Fibroblast of peridontal ligament (primary cell): ENCODE results near the gene IGLL5.

Experiments used
- DNase-seq: peaks from one replicate; pipeline ENCODE4 v3.0.0-alpha.2; 2010; ENCODE audit errors: extremely low read depth

IGLL5 gene

DNA sequence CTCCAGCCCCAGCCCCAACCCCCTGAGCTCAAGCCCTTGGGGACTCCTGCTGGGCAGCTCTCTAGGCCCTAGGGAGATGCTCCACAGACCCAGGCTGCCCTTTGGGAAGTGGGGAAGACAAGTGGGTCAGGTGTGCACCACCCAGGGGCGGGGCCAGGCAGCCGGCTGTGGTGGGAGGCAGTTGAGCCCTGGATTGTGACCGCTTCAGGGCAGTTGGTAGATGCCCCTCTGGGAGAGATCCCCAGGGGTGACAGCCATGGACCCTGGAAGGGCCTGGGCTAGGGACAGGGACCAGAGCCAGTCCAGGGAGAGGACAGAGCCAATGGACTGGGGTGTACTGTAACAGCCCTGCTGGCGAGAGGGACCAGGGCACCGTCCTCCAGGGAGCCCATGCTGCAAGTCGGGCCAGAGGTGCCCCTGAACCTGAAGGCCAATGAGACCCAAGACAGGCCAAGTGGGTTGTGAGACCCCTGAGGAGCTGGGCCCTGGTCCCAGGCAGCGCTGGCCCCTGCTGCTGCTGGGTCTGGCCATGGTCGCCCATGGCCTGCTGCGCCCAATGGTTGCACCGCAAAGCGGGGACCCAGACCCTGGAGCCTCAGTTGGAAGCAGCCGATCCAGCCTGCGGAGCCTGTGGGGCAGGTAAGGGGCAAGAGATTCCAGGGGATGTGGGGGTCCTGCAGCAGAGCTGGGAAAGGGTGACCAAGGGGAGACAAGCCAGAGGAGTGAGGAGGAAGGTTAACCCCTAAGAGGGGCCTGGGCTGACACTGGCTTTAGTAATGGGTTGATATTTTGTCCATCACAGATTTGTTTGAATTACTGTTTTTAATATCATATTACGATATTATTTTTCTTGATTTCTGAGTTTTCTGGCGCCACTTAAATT, at the start of gene IGLL5:
Gene IGLL5 (plus strand): TSS at position 196 of the 883 bp plus-strand sequence. CDS start 238 bp downstream, at position 434.
- no peak for DNase-seq

DNA sequence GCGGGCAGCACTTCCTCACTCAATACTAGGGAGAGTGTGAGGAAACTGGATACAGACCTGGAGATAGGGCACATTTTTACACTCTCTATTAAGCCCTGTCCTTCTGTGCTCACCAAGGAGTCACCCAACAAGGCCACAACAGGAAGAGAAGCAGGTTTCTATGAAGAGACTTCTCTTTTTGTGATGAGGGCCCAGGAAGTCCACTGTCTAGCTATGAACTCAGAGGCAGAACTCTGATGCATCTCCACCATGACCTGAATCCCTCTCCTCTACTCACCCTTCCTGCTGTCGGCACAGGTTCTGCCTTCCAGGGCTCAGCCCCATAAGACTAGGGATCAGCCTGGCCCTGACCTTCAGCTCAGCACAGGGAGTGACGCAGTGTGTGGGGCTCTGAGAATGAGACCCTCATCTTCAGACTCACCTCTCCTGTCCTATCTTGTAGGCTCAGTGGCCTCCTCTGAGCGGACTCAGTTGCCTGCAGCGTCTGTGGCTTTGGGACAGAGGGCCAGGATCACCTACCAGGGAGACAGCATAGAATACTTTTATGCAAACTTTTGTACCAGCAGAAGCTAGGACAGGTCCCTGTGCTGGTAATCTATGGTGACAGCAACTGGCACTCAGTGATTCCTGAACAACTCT, 49.3 kb upstream of the IGLL5 start:
- DNase-seq = no peak

DNA sequence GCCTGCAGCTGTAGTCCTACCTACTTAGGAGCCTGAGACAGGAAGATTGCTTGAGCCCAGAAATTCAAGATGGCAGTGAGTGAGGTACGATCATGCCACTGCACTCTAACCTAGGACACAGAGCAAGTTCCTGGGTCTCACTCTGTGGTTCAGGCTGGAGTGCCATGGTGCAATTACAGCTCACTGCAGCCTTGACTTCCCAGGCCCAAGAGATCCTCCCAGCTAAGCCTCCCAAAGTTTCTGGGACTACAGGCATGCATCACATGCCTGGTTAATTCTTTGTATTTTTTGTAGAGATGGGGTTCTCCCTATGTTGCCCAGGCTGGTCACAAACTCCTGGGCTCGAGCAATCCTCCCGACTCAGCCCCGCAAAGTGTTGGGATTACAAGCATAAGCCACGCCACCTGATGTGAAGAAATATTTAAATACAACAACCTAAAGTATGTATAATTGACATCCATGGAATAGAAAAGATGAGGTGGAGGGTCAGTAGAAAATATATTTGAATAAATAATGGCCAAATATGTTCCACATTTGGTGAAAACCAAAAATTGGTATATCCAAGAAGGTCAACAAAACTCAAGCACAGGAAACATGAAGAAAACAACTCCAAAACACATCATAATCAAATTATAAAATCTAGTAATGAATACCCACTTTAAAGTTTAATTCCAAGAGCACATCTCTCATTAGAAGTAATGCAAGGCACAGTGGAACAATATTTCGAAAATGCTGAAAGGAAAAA, 47.9 kb upstream of the IGLL5 start:
- no peak for DNase-seq

DNA sequence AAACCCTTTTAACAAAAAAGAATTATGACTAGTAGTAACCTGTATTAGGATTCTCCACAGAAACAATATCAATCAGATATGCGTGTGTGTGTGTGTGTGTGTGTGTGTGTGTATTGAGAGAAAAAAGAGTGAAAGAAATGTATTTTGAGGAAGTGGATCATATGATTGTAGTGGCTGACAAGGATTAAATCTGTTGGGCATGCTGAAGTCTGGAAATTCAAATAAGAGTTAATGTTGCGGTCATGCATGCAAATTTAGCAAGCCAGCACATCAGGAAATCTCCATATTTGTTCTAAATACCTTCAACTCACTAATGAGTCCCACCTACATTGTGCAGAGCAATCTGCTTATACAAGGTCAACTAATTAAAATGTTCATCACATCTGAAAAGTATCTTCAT, 46.8 kb upstream of the IGLL5 start:
- DNase-seq = no peak

DNA sequence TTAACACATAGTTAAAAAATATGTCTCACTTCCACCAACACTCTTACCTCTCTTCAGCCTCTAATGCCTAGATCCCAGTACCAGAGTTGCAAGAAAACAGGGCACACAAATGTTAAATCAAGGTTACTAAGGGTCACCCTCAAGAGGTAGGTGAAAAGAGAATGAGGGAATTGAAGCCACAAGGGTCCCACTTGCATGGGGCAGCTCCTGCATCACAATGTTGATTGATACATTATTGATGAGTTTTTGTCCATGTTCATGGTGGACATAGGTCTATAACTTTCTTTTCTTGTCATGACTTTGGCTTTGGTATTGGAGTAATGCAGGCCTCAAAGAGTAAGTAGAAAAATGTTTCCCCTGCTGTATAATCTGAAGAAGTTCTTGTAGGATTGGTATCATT, 46.0 kb upstream of the IGLL5 start:
- DNase-seq = no peak

DNA sequence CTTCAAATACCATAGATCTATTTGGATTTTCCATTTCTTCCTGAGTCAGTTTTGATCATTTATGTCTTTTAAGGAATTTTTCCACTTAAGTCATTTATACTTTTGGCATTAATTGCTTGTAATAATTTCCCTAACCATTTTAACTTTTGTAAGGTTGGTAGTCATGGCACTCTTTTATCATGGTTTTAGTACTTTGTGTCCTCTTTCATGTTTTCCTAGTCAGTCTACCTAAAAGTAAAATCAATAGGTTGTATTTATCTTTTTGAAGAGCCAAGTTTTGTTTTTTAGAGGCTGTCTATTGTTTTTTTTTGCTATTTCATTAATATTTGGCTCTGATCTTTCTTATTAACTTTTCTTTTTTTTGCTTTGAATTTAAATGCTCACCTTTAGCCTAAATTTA, 45.5 kb upstream of the IGLL5 start:
- no peak for DNase-seq

DNA sequence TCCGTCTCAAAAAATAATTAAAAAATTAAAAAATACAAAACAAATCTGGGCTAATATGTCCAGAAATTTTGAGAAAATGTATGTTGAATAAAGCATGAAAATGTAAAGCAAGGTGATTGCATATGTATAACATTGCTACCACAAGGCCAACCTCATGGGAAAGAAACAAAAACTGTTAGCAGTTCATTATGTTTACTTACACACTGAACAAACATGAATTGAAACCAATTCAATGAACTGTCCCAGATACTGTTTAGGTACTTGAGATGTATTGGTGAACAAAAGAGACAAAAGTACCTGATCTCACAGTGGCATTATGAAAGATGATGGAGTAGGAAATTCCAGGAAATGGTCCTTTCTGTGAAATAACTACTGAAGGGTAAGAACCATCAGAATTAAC, 43.8 kb upstream of the IGLL5 start:
- no peak for DNase-seq

DNA sequence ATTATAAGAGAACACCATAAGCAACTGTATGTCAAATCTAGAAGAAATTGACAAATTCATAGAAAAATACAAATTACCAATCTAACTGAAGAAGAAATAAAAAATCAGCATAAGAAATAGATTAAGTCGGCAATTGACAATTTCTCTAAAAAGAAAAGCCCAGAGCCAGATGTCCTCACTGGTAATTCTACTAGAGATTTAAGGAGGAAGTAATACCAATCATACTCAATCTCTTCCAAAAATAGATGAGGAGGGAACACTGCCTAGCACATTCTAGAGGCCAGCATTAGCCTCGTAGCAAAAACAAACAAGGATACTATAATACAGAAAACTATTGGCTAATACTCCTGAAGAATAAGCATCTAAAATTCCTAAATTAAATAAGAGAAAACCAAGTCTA, 40.4 kb upstream of the IGLL5 start:
- DNase-seq = no peak

DNA sequence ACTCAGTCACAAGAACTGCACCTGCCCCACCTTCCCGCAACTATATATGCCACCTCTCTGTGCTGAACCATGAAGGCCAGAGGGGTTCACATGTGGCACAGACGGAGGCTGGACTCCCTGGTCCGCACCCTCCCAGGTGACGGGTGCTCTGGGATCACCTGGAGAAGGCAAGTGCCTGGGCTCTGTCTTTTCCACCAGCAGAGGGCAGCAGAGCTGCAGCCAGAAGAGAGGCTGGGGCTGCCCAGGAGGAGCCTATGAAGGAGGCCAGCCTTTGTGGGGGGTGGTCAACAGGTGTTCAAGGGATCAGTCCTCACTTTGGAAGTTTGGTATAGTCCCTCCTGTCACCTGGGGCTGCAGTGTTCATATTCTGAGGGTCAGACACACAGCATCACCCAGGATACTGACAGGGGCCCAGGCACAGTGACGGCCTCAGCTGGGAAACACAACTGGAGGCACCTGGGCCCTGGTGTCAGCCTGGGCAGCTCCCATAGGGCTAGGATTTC, 39.2 kb upstream of the IGLL5 start:
- peak; percentile 39 for DNase-seq

DNA sequence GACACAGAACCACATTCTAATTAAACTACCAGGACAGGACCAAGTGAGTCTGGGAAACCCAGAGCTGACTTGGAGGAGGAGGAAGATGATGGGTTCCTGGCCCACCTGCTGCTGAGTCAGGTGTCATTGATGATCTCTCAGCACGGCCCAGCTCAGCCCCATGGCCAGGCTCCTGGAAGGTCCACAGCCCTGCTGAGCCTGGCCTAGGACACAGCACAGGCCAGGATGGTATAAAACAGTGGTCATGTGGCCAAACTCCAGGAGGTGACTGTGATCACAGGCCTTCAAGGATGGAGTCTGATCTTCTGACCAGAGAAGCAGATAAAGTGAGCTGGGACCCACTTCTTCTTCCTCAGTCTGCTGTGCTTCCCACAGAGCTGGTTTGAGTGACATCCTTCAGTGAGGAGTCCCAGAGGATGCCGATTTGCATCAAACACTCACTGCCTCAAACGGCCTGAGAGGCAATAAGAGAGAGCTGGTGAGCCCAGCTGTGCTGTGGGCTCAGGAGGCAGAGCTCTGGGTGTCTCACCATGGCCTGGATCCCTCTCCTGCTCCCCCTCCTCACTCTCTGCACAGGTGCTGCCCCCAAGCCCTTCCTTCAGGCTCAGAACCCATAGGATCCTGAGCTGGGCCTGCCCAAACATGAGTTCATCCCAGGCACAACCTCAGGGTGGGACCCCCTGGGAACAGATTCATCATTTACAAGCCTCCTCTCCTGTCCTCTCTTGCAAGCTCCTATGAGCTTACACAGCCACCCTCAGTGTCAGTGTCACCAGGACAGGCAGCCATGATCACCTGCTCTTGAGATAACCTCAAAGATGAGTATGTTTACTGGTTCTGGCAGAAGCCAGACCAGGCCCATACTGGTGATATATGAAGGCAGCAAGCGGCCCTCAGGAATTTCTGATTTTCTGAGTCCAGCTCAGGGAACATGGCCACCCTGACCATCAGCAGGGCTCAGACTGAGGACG, 37.7 kb upstream of the IGLL5 start:
- DNase-seq = no peak

DNA sequence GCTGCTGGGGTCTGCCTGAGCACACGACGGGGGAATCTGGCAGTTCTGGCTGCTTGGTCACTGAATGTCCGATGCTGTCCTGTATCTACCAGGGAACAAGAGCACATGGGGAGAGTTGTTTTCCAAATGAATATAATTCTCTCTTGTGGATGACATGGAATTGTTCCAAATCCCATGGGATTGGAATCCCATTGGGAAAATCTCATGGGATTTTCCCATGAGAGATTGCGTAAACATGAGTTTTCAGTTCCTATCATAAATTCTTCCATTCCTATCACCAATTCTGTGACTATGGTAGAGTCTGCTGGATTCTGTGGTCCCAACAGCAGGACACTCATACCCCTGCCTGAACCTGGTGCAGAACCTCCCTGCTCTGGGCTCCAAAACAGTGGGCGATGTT, 35.6 kb upstream of the IGLL5 start:
- no peak for DNase-seq

DNA sequence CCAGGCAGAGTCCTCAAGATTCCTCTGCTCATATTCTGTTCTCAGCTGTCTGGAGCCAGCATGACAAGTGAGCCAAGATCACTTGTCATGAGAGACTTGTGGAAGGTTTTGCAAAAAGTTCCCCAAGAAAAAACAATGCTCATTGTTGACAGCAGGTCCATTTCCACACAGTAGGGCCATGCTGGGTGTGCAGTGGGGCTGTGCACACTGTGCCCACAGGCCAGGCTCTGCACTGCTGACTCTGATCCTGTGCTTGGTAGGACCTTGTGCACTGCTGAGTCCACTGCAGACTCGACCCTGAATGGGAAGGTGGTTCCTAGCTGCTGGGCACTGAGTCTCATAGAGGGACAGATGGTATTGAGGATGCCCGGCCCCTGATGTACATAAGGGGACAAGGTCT, 33.9 kb upstream of the IGLL5 start:
- DNase-seq = no peak

DNA sequence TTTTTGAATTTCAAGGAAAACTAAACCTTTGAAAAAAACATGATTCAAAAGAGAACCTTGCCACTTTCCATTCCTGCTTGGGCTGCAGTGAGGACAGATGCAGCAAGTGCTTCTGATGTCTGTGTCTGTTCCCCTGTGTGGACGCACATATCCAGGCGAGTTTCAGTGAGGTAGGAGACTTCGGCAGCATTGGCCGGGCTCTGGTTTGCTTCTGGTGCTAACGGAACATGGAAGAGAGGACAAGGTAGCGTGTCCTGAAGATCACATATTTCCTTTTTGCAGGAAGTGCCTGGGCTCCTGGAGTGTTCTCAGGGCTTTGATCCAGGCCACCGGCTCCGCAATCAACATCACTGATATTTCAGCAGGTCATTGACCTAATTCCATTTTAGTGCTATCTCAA, 33.1 kb upstream of the IGLL5 start:
- DNase-seq = no peak

DNA sequence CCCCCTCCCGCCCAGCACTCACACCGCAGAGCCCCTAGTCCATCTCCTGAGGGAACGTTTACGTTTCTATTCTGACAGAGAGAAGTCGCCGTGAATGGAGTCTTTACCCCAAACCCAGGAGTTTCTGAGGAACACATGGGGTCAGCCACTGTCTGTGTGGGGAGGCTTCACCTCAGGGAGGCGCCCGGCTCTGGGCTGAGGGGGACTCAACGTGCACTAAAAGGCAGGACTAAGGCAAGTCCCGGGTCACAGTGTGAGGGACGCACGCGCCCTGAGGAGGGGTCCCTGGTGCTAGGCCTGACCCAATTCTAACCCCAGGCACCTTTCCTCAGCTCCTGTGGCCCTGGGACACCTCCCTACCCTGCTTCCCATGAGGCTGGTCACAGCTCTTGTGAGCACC, 32.5 kb upstream of the IGLL5 start:
- no peak for DNase-seq

DNA sequence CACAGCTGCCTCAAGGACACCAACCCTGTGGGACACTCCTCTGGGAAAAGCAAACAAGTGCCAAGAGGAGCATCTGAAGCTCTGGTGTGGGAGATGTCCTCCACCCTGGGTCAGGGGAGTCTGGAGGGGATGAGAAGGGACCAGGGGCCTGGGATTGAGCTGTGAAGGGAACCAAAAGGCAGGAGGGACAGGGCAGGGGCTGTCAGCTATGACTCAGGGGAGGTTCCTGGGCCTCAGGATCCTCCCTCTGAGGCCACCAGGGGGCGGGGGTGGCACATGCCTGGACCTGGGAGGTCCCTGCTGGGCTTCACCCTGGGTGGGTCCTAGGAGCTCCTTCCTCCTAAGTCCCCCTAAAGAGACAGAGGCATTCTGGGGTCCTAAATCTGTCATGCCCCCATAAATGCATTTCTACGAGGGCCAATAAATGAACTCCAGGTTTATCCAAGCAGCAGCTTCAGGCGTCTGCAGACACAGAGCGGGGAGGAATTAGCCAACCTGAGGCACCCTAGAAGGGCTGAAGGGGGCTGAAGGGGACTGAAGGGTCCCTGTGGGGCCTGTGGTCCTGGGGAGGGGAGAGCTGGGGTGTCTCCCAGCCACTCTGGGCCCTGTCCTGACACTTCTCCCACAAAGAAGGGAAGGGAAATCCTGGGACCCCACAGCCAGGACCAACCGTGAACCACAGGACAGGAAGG, 31.9 kb upstream of the IGLL5 start:
- no peak for DNase-seq

DNA sequence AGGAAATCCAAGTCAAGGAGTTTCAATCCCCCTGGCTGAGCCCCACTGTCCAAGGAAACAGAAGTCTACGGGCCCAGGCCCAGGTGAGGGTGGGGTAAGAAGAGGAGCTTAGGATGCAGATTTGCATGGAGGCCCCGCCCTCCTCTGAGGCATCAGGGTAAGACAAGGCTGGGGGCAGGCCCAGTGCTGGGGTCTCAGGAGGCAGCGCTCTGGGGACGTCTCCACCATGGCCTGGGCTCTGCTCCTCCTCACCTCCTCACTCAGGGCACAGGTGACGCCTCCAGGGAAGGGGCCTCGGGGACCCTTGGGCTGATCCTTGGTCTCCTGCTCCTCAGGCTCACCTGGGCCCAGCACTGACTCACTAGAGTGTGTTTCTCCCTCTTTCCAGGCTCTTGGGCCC, 31.3 kb upstream of the IGLL5 start:
- DNase-seq = no peak

DNA sequence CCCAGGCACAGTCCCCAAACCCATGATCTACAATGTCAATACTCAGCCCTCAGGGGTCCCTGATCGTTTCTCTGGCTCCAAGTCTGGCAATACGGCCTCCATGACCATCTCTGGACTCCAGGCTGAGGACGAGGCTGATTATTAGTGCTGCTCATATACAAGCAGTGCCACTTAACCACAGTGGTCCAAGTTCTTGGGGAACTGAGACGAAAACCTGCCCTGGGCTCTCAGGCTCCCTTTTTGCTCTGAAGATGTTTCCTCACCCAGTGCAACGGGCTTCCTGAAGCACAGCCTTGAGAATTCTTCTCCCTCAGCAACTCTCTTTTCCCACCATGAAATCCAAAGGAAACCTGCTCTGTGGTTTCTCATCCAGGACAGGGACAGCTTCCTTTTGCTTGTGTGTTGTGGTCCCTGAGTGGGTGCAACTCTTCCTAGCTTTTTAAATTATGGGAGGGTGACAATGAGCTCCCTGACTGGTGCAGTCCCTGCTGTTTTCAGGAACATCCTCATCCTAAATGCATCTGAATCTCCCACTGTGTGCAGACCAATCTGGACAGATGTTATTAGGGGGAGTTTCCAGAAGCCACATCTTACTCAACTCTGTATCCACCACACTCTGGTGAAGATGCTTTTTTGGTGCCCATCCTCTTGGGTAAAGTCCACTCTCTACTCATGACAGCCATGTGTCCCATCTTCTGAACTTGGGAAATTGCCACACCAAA, 30.6 kb upstream of the IGLL5 start:
- no peak for DNase-seq

DNA sequence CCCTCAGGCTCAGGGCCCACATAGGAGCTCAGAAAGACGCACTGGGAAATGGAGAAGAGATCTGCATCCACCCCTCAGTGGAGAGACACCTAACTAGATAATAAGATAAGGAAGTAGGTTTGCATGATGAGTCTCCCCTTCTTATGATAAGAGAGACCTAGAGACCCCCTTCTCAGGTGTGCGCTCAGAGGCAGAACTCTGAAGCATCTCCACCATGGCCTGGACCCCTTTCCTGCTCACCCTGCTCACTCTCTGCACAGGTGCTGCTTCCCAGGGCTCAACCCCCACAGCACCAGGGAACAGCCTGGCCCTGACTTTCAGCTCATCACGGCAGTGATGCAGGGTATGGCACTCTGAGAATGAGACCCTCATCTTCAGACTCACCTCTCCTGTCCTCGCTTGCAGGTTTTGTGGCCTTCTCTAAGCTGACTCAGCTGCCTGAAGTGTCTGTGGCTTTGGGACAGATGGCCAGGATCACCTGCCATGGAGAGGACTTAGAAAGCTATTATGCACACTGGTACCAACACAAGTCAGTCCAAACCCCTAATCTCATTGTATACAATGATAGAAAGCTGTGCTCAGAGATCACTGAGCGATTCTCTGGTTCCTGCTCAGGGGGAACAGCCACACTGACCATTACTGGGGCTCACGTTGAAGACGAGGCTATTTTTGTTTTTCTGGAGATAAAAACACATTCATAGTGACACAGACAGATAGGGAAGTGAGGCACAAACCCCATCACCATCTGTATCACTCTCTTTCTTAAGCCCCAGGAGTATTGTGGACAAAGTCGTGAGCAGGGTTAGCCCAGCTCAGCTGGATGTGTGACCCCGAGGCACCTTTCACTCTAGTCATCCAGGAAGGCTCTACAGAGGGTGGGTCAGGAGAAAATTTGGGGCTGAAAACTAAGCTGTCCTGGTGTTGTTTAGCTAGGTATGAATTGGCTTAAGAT, 29.7 kb upstream of the IGLL5 start:
- no peak for DNase-seq

DNA sequence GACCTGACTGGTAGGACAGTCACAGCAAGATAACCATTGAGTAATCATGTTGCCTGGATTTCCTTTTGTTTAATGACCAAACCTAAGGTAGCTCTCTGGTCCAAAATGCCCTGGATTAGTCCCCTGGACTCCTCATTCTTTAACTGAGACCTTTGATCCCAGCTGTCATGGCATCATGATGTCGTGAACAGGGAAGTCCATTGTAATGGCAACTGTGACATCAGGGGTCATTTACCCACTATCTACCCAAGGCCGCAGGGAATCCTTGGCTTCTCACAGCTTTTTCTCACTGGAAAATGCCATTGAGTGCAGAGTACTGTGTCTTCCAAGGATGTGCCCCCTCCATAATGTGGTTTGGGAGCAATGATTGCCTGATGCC, 29.1 kb upstream of the IGLL5 start:
- DNase-seq = no peak
